A549 treated with AZD9567 at 1 μM for 4 hours (cell line): ENCODE measurements around the gene CREG2. TPM values are rescaled to one million over a fixed set of nuclear protein-coding genes. Genes with fewer than 3 reads are reported as not detected.

Source experiments
- total RNA-seq: library from RNA; stranded (reverse); fragments of 200-300 nt; extraction: Qiagen RNA extraction; gene quantifications from 5 replicates; pipeline ENCODE4 v1.2.3, GENCODE V29; 2022; ENCODE audit not compliant: insufficient read depth

CREG2 gene
- total RNA-seq: 2.6 to 10.3 TPM (median 8.9 TPM) in 5 replicates

GRCh38 chr2:101387151-101387834, at the start of gene CREG2:
TSS of gene CREG2 (minus strand) at chr2:101387503. CDS start at chr2:101387457, 46 bp downstream.

DNA sequence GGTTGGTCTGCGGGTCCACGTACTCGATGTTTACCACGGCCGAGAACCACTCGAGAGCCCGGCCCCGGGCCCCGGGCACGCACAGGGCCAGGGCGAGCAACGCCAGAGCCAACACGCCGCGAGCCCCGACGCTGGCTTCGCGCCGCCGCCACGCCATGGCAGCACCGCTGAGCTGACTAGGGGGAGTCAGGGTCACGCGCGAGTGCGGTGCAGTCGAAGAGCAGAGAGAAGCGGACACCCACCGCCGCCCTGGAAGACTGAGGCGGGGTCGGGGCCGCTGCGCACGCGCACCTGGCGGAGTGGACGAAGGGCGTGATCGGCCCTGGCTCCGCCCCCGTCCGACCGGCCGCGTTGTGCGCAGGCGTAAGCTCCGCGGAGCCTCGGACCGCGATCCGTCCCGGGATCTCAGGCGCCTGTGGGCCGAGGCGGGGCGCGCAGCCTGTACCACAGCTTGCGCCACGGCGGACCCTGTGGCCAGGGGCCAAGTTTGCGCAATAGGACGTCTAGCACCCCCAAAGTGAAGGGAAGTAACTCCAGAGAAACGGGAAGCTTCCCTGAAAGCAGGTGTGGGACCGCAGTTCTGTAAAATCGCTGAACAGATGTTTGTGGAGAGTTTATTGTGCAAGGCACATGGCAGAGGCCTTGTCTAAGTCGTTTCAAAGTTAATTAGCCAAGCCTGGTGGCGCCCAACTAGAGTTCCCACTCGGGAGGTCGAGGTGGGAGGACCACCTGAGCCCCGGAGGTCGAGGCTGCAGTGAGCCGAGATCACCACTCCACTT, 78.7 kb downstream of the CREG2 start, which contains the start of gene RNF149:
TSS of gene RNF149 (minus strand) at position 270 of the 779 bp plus-strand sequence. CDS start at position 157, 113 bp downstream.

Other genes starting within 250 kb of the CREG2 start
- 84.0 to 117 TPM (median 104 TPM) in 5 replicates for gene TBC1D8, start 236.1 kb downstream of the CREG2 start, total RNA-seq
- 36.2 to 62.4 TPM (median 40.3 TPM) in 5 replicates for gene CNOT11, start 134.6 kb downstream of the CREG2 start, total RNA-seq
- gene RNF149, start 78.8 kb downstream of the CREG2 start, total RNA-seq: 36.8 to 46.1 TPM (median 44.6 TPM) in 5 replicates
- gene RFX8, start 87.6 kb upstream of the CREG2 start, total RNA-seq: not detected in 5 replicates